ENCODE data around the gene SMNDC1.

DNA sequence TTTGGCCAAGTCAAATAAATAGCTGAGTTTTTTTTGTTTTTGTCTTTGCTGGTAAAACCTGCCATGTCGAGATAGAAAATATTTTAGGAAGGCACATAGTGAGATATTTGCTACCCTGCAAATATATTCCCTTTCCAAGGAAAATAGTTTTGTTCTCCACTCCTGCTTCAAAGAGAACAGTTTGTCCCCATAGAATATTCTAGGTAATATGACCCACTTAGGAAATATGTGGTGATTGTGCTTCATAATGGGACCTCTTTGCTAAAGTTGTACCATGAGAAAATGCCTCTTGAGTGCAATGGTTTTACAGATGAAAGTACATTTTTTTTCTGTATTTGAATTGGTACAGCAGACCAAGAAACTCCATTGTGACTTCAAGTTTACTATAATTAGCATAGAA, 41.6 kb downstream of the SMNDC1 start:
- TF ChIP-seq RAD21 (IDR thresholded peaks at IDR 0.05; ENCODE audit: low read depth) (no peak), TCF12 (IDR thresholded peaks at IDR 0.05; ENCODE audit: low read depth) (no peak), YY1 (IDR thresholded peaks at IDR 0.05; ENCODE audit: low read depth) (no peak), TAF1 (IDR thresholded peaks at IDR 0.05; ENCODE audit: low read depth) (no peak), EGR1 (IDR thresholded peaks at IDR 0.05) (no peak), CEBPB (IDR thresholded peaks at IDR 0.05) (no peak), EP300 (IDR thresholded peaks at IDR 0.05; ENCODE audit: borderline replicate concordance) (no peak), ZBTB7A (IDR thresholded peaks at IDR 0.05; ENCODE audit: low read depth) (no peak)
- TF ChIP-seq, protein P1, sequence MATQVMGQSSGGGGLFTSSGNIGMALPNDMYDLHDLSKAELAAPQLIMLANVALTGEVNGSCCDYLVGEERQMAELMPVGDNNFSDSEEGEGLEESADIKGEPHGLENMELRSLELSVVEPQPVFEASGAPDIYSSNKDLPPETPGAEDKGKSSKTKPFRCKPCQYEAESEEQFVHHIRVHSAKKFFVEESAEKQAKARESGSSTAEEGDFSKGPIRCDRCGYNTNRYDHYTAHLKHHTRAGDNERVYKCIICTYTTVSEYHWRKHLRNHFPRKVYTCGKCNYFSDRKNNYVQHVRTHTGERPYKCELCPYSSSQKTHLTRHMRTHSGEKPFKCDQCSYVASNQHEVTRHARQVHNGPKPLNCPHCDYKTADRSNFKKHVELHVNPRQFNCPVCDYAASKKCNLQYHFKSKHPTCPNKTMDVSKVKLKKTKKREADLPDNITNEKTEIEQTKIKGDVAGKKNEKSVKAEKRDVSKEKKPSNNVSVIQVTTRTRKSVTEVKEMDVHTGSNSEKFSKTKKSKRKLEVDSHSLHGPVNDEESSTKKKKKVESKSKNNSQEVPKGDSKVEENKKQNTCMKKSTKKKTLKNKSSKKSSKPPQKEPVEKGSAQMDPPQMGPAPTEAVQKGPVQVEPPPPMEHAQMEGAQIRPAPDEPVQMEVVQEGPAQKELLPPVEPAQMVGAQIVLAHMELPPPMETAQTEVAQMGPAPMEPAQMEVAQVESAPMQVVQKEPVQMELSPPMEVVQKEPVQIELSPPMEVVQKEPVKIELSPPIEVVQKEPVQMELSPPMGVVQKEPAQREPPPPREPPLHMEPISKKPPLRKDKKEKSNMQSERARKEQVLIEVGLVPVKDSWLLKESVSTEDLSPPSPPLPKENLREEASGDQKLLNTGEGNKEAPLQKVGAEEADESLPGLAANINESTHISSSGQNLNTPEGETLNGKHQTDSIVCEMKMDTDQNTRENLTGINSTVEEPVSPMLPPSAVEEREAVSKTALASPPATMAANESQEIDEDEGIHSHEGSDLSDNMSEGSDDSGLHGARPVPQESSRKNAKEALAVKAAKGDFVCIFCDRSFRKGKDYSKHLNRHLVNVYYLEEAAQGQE (IDR thresholded peaks at IDR 0.05; ENCODE audit: low read depth): no peak
- TF ChIP-seq, protein P2, sequence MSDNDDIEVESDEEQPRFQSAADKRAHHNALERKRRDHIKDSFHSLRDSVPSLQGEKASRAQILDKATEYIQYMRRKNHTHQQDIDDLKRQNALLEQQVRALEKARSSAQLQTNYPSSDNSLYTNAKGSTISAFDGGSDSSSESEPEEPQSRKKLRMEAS (IDR thresholded peaks at IDR 0.05): no peak
- TF ChIP-seq, protein P3, sequence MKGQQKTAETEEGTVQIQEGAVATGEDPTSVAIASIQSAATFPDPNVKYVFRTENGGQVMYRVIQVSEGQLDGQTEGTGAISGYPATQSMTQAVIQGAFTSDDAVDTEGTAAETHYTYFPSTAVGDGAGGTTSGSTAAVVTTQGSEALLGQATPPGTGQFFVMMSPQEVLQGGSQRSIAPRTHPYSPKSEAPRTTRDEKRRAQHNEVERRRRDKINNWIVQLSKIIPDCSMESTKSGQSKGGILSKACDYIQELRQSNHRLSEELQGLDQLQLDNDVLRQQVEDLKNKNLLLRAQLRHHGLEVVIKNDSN (IDR thresholded peaks at IDR 0.05): no peak

Measured in Ishikawa (cell line).